ENCODE measurements around the gene UBXN7.

DNA sequence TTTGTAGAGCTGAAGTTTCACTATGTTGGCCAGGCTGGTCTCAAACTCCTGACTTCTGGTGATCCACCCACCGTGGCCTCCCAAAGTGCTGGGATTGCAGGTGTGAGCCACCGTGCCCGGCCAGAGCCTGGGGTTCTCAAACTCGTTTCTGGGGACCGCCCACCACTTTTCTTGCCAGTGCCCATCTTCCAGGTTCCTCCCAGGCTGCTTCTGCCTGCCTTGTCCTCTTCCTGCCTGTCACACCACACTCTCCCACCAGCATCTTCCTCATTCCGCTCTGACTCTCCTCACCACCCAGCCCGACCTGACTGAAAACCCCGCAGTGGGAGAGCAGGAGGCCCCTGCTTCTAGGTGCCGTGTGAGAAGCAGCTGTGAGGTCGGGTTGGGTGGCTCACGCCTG, 111.1 kb downstream of the UBXN7 start:
- no peak for TF ChIP-seq POLR2AphosphoS5 (IDR thresholded peaks at IDR 0.05)
- no peak for TF ChIP-seq POLR2A (IDR thresholded peaks at IDR 0.05)
- TF ChIP-seq, protein P1, sequence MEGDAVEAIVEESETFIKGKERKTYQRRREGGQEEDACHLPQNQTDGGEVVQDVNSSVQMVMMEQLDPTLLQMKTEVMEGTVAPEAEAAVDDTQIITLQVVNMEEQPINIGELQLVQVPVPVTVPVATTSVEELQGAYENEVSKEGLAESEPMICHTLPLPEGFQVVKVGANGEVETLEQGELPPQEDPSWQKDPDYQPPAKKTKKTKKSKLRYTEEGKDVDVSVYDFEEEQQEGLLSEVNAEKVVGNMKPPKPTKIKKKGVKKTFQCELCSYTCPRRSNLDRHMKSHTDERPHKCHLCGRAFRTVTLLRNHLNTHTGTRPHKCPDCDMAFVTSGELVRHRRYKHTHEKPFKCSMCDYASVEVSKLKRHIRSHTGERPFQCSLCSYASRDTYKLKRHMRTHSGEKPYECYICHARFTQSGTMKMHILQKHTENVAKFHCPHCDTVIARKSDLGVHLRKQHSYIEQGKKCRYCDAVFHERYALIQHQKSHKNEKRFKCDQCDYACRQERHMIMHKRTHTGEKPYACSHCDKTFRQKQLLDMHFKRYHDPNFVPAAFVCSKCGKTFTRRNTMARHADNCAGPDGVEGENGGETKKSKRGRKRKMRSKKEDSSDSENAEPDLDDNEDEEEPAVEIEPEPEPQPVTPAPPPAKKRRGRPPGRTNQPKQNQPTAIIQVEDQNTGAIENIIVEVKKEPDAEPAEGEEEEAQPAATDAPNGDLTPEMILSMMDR (IDR thresholded peaks at IDR 0.05 in 8 of 11, conservative IDR thresholded peaks at IDR 0.05 in 3 of 11) = no peak
